ENCODE data around the gene LRIG2. TPM values are rescaled to one million over a fixed set of nuclear protein-coding genes. Genes with fewer than 3 reads are reported as not detected.

LRIG2 gene
- total and polyA plus RNA-seq, 2 experiments from 2014 or later, result 10.0 to 40.4 TPM

GRCh38 chr1:113027007-113027406 lies 46.0 kb upstream of the LRIG2 start:
- Histone ChIP-seq H3K4me1 (ENCODE audit: insufficient read depth) (peaks cover 39% of the 10 kb centered on the region), H3K79me2 (replicated peaks; ENCODE audit: insufficient read depth) (no peaks in the 10 kb centered on the region), H2AFZ (no peak overlapping the region), H3K4me3 (peak overlapping the region; percentile 9; the same call in 1 of the 2 replicates), H4K20me1 (replicated peaks; ENCODE audit: insufficient read depth) (no peaks in the 10 kb centered on the region), H3F3A (replicated peaks; ENCODE audit: low read depth) (peaks cover 12% of the 10 kb centered on the region), H3K27me3 (ENCODE audit: insufficient read depth) (no peaks in the 10 kb centered on the region), H3K4me2 (peak overlapping the region; percentile 52), H3K9me2 (ENCODE audit: insufficient read depth) (no peaks in the 10 kb centered on the region), H3K36me3 (ENCODE audit: insufficient read depth) (no peaks in the 10 kb centered on the region), H3K27ac (ENCODE audit: low read depth) (peak overlapping the region; percentile 95)
- Mint-ChIP-seq H3K4me1 (peaks cover 45% of the 10 kb centered on the region), H3K4me3 (no peak overlapping the region), H3K27me3 (ENCODE audit: insufficient read depth, low read depth, poor library complexity) (no peaks in the 10 kb centered on the region), H3K27ac (peak overlapping the region; percentile 64), H3K36me3 (ENCODE audit: low read depth) (no peaks in the 10 kb centered on the region; the same call in 2 of the 3 replicates), H3K9me3 (no peaks in the 10 kb centered on the region)
- peak; percentile 19 for DNase-seq (ENCODE audit: low spot score)
- no peak for TF ChIP-seq EZH2 (IDR thresholded peaks at IDR 0.05; ENCODE audit: low read depth, unreplicated experiment)
- TF ChIP-seq, protein P1, sequence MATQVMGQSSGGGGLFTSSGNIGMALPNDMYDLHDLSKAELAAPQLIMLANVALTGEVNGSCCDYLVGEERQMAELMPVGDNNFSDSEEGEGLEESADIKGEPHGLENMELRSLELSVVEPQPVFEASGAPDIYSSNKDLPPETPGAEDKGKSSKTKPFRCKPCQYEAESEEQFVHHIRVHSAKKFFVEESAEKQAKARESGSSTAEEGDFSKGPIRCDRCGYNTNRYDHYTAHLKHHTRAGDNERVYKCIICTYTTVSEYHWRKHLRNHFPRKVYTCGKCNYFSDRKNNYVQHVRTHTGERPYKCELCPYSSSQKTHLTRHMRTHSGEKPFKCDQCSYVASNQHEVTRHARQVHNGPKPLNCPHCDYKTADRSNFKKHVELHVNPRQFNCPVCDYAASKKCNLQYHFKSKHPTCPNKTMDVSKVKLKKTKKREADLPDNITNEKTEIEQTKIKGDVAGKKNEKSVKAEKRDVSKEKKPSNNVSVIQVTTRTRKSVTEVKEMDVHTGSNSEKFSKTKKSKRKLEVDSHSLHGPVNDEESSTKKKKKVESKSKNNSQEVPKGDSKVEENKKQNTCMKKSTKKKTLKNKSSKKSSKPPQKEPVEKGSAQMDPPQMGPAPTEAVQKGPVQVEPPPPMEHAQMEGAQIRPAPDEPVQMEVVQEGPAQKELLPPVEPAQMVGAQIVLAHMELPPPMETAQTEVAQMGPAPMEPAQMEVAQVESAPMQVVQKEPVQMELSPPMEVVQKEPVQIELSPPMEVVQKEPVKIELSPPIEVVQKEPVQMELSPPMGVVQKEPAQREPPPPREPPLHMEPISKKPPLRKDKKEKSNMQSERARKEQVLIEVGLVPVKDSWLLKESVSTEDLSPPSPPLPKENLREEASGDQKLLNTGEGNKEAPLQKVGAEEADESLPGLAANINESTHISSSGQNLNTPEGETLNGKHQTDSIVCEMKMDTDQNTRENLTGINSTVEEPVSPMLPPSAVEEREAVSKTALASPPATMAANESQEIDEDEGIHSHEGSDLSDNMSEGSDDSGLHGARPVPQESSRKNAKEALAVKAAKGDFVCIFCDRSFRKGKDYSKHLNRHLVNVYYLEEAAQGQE (IDR thresholded peaks at IDR 0.05; ENCODE audit: unreplicated experiment), result no peak
- no peak for TF ChIP-seq STAT1 (IDR thresholded peaks at IDR 0.05; ENCODE audit: unreplicated experiment)
- TF ChIP-seq ZNF462 (CRISPR knock-in tag; IDR thresholded peaks at IDR 0.05), result no peak; the same call in 1 of the 2 replicates
- no peak for TF ChIP-seq JUNB (IDR thresholded peaks at IDR 0.05; ENCODE audit: unreplicated experiment)
- TF ChIP-seq EZH2phosphoT487 (IDR thresholded peaks at IDR 0.05; ENCODE audit: unreplicated experiment), result no peak
- no peak for TF ChIP-seq POLR2AphosphoS5 (IDR thresholded peaks at IDR 0.05; ENCODE audit: low read depth)
- TF ChIP-seq, protein P2, sequence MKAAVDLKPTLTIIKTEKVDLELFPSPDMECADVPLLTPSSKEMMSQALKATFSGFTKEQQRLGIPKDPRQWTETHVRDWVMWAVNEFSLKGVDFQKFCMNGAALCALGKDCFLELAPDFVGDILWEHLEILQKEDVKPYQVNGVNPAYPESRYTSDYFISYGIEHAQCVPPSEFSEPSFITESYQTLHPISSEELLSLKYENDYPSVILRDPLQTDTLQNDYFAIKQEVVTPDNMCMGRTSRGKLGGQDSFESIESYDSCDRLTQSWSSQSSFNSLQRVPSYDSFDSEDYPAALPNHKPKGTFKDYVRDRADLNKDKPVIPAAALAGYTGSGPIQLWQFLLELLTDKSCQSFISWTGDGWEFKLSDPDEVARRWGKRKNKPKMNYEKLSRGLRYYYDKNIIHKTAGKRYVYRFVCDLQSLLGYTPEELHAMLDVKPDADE (IDR thresholded peaks at IDR 0.05), result no peak
- TF ChIP-seq, protein P3, sequence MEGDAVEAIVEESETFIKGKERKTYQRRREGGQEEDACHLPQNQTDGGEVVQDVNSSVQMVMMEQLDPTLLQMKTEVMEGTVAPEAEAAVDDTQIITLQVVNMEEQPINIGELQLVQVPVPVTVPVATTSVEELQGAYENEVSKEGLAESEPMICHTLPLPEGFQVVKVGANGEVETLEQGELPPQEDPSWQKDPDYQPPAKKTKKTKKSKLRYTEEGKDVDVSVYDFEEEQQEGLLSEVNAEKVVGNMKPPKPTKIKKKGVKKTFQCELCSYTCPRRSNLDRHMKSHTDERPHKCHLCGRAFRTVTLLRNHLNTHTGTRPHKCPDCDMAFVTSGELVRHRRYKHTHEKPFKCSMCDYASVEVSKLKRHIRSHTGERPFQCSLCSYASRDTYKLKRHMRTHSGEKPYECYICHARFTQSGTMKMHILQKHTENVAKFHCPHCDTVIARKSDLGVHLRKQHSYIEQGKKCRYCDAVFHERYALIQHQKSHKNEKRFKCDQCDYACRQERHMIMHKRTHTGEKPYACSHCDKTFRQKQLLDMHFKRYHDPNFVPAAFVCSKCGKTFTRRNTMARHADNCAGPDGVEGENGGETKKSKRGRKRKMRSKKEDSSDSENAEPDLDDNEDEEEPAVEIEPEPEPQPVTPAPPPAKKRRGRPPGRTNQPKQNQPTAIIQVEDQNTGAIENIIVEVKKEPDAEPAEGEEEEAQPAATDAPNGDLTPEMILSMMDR (conservative IDR thresholded peaks at IDR 0.05; ENCODE audit: low read depth in 2 of 2), result no peak
- no peak for TF ChIP-seq NANOG (IDR thresholded peaks at IDR 0.05; ENCODE audit: borderline replicate concordance)
- no peak for TF ChIP-seq CREB1 (CRISPR knock-in tag; IDR thresholded peaks at IDR 0.05; ENCODE audit: low read depth)
- TF ChIP-seq ZNF331 (CRISPR knock-in tag; IDR thresholded peaks at IDR 0.05; ENCODE audit: low read depth), result no peak
- TF ChIP-seq ZNF114 (CRISPR knock-in tag; IDR thresholded peaks at IDR 0.05), result no peak
- ATAC-seq, result peak; percentile 37
